Lung (tissue), 12 donors: ENCODE measurements around the gene RAP1GAP2. TPM values are rescaled to one million over a fixed set of nuclear protein-coding genes. Genes with fewer than 3 reads are reported as not detected.
"Not testable (repeated sequence)": the region's sequence is repeated elsewhere in the genome, so short reads cannot be mapped to it uniquely, and the experiment has no call there.

Experiments used
- ATAC-seq: fragments of 200-7000 bp; cut with Tn5 transposase; one replicate; pipeline ENCODE4 v1.9.1; 2020; ENCODE audit warnings: moderate number of reproducible peaks; ENCODE audit not compliant: insufficient read depth, low FRiP score
- DNase-seq, 3 donors: peaks; one replicate each; pipeline ENCODE4 v3.0.0-alpha.2; 2013 to 2017
- H3K27ac ChIP-seq, 2 donors: one replicate each; pipeline ENCODE4 v1.5.1; 2013; ENCODE audit warnings: mild to moderate bottlenecking in 2 of 2, moderate library complexity in 2 of 2, control low read depth in 1 of 2, inconsistent platforms in 1 of 2, low read depth in 1 of 2, low read length in 1 of 2
- H3K27me3 ChIP-seq, 3 donors: one replicate each; pipeline ENCODE4 v1.5.1; 2013; ENCODE audit warnings: low read length in 2 of 3; ENCODE audit not compliant: control insufficient read depth in 3 of 3, insufficient read depth in 3 of 3
- H3K36me3 ChIP-seq, 4 donors: one replicate each; pipeline ENCODE4 v1.5.1; 2013; ENCODE audit warnings: low read length in 4 of 4, mild to moderate bottlenecking in 1 of 4, moderate library complexity in 1 of 4; ENCODE audit not compliant: control insufficient read depth in 4 of 4, insufficient read depth in 4 of 4
- H3K4me1 ChIP-seq, 5 donors: one replicate each; pipeline ENCODE4 v1.5.1; 2013; ENCODE audit warnings: low read length in 5 of 5, mild to moderate bottlenecking in 2 of 5, moderate library complexity in 1 of 5; ENCODE audit not compliant: control insufficient read depth in 5 of 5, insufficient read depth in 5 of 5
- H3K4me3 ChIP-seq: one replicate; pipeline ENCODE4 v1.5.1; 2013; ENCODE audit warnings: mild to moderate bottlenecking, control low read depth, moderate library complexity
- H3K9ac ChIP-seq, 2 donors: one replicate each; pipeline ENCODE4 v1.5.1; 2013; ENCODE audit warnings: low read length in 2 of 2, control low read depth in 1 of 2; ENCODE audit not compliant: insufficient read depth in 1 of 2
- H3K9me3 ChIP-seq, 4 donors: one replicate each; pipeline ENCODE4 v1.5.1; 2013; ENCODE audit warnings: low read length in 3 of 4, mild to moderate bottlenecking in 1 of 4, moderate library complexity in 1 of 4; ENCODE audit not compliant: control insufficient read depth in 4 of 4, insufficient read depth in 3 of 4
- whole genome bisulfite sequencing, 2 donors: extraction: QIAGEN DNeasy Blood & Tissue Kit; methylation state at CpG; one replicate each; pipeline ENCODE4 v1.1.7; 2013; 5-methylcytosine and 5-hydroxymethylcytosine counted together
- polyA plus RNA-seq, 2 donors: library from polyadenylated mRNA; stranded (reverse); fragments of 200-250 nt; gene quantifications; one replicate each; pipeline ENCODE4 v1.2.1, GENCODE V29; 2013
- total RNA-seq, 2 donors: library from RNA; depleted of rRNA in 1 of 2; stranded (reverse); fragments of >200 nt in 1 of 2; gene quantifications; one replicate each; pipeline ENCODE4 v1.2.1, GENCODE V29; 2014 to 2021
- TF ChIP-seq, protein P1 (sequence below): IDR thresholded peaks from 2 replicates; pipeline ENCODE4 v1.5.1; 2012; ENCODE audit warnings: mild to moderate bottlenecking; ENCODE audit errors: control extremely low read depth, extremely low read depth
- donor health status: control.
- donor health status: control.
- donor health status: Bipolar disorder and iron deficiency.
- donor health status: healthy.
- donor health status: DM: yes; HTN: yes; CAD: no.

The RAP1GAP2 gene
- total and polyA plus RNA-seq, 4 donors: 5.3 to 16.7 (median 6.0) TPM

DNA sequence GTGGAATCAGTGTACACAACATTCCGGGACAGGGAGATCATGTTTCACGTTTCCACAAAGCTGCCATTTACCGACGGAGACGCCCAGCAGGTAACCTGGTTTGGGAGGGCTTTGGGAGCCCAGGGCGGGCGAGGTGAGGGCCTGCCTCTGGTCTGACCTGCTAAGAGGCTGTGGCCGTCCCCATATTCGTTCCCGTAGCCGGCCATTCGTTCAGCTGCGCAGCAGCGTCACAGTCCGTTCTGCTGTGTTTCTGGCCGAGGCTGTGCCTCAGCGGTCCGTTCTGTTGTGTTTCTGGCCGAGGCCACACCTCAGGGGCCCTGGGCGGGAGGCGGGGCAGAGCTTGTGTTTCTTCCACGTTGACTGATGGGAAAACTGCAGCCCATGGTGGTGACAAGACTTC lies 199.1 kb downstream of the RAP1GAP2 start:
- Histone ChIP-seq H3K4me1 (peaks cover 0 to 17% (median 7%) of the 10 kb centered on the region in 5 donors), H3K27ac (no peak overlapping the region), H3K9me3 (no peaks in the 10 kb centered on the region), H3K9ac (no peak overlapping the region), H3K36me3 (peaks cover 0 to 9% (median 3%) of the 10 kb centered on the region in 4 donors), H3K4me3 (no peak overlapping the region), H3K27me3 (no peaks in the 10 kb centered on the region)
- TF ChIP-seq, protein P1, sequence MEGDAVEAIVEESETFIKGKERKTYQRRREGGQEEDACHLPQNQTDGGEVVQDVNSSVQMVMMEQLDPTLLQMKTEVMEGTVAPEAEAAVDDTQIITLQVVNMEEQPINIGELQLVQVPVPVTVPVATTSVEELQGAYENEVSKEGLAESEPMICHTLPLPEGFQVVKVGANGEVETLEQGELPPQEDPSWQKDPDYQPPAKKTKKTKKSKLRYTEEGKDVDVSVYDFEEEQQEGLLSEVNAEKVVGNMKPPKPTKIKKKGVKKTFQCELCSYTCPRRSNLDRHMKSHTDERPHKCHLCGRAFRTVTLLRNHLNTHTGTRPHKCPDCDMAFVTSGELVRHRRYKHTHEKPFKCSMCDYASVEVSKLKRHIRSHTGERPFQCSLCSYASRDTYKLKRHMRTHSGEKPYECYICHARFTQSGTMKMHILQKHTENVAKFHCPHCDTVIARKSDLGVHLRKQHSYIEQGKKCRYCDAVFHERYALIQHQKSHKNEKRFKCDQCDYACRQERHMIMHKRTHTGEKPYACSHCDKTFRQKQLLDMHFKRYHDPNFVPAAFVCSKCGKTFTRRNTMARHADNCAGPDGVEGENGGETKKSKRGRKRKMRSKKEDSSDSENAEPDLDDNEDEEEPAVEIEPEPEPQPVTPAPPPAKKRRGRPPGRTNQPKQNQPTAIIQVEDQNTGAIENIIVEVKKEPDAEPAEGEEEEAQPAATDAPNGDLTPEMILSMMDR: no peak
- WGBS, 2 donors: 87 to 89% methylated on average over 22 of the region's 22 CpGs
- DNase-seq (peak in 1 of 3 donors; percentile 32), ATAC-seq (no peak)

DNA sequence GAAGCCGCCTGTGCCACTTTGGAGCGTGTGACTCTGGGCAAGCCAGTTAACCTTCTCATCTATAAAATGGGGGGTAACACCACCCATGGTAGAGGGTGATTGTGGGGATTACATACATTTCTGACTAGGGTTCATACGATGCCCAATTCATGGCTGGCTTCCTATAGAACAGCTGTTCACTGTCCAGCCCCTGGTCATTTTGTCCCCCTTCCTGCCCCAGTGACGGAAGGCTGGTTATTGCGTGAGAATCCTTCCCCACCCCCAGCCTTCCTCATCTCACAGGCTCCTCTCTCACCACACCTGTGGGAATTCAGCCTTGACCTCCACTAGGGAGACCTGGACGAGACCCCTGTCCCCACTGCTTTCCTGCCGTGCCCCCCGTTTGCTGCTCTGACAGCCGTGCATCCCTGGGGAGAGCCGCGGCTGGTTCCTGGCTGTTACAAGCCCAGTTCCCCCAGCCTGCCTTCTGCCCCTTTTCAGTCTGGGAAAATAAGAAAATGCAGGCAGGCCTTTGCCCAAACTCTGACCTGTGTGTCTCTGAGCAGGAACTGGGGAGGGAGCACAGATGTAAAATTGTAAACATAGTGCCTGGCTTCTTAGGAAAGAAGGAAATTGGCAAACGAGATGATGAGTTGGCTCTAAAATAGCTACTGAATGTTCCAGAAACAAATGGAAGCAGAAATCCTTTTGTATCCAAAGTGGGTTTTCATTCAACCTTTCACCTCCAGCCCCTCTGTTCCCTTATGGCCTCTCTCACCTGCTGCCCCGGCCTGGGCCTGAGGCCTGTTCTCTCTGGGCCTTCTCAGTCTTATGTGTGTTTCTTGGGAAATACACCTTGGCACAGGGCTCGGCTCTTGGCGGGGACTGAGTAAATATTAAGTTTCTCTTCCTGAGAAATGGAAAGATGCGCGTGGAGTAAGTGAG lies 199.9 kb downstream of the RAP1GAP2 start:
- Histone ChIP-seq H3K36me3 (peaks cover 0 to 6% (median 3%) of the 10 kb centered on the region in 4 donors), H3K9me3 (no peaks in the 10 kb centered on the region), H3K27ac (no peak overlapping the region), H3K4me3 (no peak overlapping the region), H3K9ac (no peak overlapping the region), H3K4me1 (peaks cover 0 to 17% (median 7%) of the 10 kb centered on the region in 5 donors), H3K27me3 (no peaks in the 10 kb centered on the region)
- TF ChIP-seq, protein P1: no peak
- ATAC-seq (no peak), DNase-seq (peak; percentile 39 to 79 (median 62))
- 64 to 81% methylated on average over 17 of the region's 17 CpGs for WGBS, 2 donors

DNA sequence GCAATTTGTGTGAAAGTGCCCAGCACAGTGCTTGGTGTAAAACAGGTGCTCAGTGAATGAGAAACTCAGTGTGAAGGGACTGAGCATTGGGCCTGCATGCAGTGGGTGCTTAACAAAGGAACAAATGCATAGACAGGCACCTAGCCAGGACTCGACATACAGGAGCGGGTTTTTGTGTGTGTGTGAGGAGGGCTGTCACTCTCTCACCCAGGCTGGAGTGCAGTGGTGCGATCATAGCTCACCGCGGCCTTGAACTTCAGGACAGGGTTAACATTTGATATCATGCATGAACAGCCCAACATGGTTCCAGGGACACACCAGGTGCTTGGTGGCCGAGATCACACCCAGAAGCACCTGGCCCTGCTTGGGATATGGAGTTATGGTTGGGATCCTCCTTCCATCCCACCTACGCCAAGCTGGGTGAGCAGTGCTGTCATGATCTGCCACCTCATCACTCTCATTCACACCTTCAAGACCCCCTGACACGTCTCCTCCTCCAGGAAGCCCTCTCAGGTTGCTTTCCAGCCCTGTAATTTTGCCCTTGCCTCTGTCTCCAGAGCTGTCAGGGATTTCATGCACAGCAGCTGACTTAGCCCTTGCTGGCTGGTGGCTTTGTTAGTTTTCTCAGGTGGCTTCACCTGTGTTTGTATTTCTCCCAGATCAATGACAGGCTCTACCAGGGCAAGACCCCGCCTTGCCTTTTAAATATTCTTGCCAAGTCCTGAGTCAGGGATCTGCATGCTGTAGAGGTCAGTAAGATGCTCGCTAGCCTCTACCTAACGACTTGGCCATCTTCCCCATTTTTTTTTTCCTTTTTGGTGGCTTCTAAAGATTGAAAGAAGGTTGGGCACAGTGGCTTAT lies 200.8 kb downstream of the RAP1GAP2 start:
- H3K9me3 ChIP-seq: no peaks in the 10 kb centered on the region
- H3K9ac ChIP-seq: no peak overlapping the region
- H3K4me1 ChIP-seq: peaks cover 0 to 23% (median 7%) of the 10 kb centered on the region in 5 donors
- ATAC-seq (no peak), DNase-seq (no peak)
- H3K36me3 ChIP-seq: peaks cover 0 to 6% (median 1%) of the 10 kb centered on the region in 4 donors
- WGBS, 2 donors: 92 to 96% methylated on average over 11 of the region's 11 CpGs
- H3K4me3 ChIP-seq: no peak overlapping the region
- H3K27ac ChIP-seq: no peak overlapping the region
- TF ChIP-seq, protein P1: no peak
- H3K27me3 ChIP-seq: no peaks in the 10 kb centered on the region

DNA sequence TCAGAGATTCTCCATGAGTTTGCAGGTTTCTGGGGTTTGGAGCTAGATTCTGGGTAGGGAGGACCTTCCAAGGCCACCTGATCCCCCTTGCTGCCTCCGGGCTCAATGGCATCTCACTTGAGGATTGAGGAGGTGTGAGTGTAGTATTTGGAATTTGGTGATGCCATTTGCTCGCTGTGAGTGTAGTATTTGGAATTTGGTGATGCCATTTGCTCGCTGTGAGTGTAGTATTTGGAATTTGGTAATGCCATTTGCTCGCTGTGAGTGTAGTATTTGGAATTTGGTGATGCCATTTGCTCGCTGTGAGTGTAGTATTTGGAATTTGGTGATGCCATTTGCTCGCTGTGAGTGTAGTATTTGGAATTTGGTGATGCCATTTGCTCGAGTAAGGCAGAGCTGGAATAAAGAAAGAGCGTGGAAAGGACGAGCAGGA lies 202.2 kb downstream of the RAP1GAP2 start:
- H3K27me3 ChIP-seq, H3K27ac ChIP-seq, H3K9me3 ChIP-seq, DNase-seq, H3K9ac ChIP-seq, ATAC-seq, H3K36me3 ChIP-seq, H3K4me3 ChIP-seq: not testable (repeated sequence)
- WGBS, 2 donors: 95 to 98% methylated on average over 9 of the region's 9 CpGs
- H3K4me1 ChIP-seq: peaks cover 0 to 36% (median 8%) of the 10 kb centered on the region in 5 donors
